Activated CD4-positive, alpha-beta memory T cell treated with anti-CD3 and anti-CD28 coated beads for 36 hours (primary cell): ENCODE measurements around the gene ALKBH2. TPM values are rescaled to one million over a fixed set of nuclear protein-coding genes. Genes with fewer than 3 reads are reported as not detected.

Experiments
- CTCF ChIA-PET: fragments of 350-600 bp; sonication (Branson Sonifier 250); formaldehyde crosslinking; loops from one replicate; lab custom pipeline; 2021; ENCODE audit warnings: antibody characterized with exemption, inconsistent platforms; lab: Charles Lee
- POLR2A ChIA-PET: fragments of 350-600 bp; sonication (Branson Sonifier 250); formaldehyde crosslinking; loops from one replicate; lab custom pipeline; 2021; ENCODE audit warnings: antibody characterized with exemption; lab: Charles Lee
- DNase-seq: peaks from one replicate; pipeline ENCODE4 v3.0.0-alpha.2; 2020
- H3K27ac Mint-ChIP-seq: one replicate; pipeline ENCODE4 v1.8.0; 2021; ENCODE audit warnings: mixed read lengths
- H3K27me3 Mint-ChIP-seq: one replicate; pipeline ENCODE4 v1.8.0; 2021; ENCODE audit warnings: mixed read lengths
- H3K36me3 Mint-ChIP-seq: one replicate; pipeline ENCODE4 v1.8.0; 2021; ENCODE audit warnings: mixed read lengths
- H3K4me1 Mint-ChIP-seq: one replicate; pipeline ENCODE4 v1.8.0; 2021; ENCODE audit warnings: low read depth, mixed read lengths
- H3K4me3 Mint-ChIP-seq: one replicate; pipeline ENCODE4 v1.8.0; 2021; ENCODE audit warnings: mild to moderate bottlenecking, mixed read lengths
- H3K9me3 Mint-ChIP-seq: one replicate; pipeline ENCODE4 v1.8.0; 2021; ENCODE audit warnings: mixed read lengths
- intact Hi-C: fragments of 100-400 bp; cut with micrococcal nuclease; formaldehyde crosslinking; loops from one replicate; pipeline ENCODE4 v1.15.1; 2023
- total RNA-seq, 2 experiments: library from RNA; stranded (reverse); gene quantifications; one replicate each; pipeline ENCODE4 v1.2.3, GENCODE V29; 2021

Gene ALKBH2
- total RNA-seq, 2 experiments from 2014 or later: 23.9 to 28.6 TPM

DNA sequence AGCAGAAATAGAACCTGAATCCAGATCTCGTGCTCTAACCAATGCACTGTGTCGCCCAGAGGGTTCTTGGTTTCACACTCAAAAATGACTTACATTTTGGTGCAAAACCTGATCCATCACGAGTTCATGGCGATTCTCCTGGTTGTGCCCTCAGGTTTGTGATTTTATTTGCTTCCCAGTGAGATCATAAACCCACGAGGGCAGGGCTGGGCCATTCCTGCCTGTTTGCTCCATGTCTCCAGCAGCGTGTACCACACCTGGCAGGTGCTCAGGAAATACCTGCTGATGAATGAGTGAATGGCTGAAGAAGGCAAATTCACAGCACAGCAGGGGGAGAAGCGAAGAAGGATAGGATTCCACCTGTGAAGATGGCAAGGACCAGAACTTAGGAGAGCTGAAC, 32.5 kb upstream of the ALKBH2 start:
- POLR2A ChIA-PET: no interaction called here
- H3K27me3 Mint-ChIP-seq: no peaks in the 10 kb centered on the region
- H3K4me3 Mint-ChIP-seq: no peak overlapping the region
- CTCF ChIA-PET: no interaction called here
- H3K9me3 Mint-ChIP-seq: no peaks in the 10 kb centered on the region
- no peaks in the 10 kb centered on the region for H3K4me1 Mint-ChIP-seq
- no peaks in the 10 kb centered on the region for H3K36me3 Mint-ChIP-seq
- DNase-seq: no peak
- intact Hi-C loops: no loop called here
- H3K27ac Mint-ChIP-seq: no peak overlapping the region

DNA sequence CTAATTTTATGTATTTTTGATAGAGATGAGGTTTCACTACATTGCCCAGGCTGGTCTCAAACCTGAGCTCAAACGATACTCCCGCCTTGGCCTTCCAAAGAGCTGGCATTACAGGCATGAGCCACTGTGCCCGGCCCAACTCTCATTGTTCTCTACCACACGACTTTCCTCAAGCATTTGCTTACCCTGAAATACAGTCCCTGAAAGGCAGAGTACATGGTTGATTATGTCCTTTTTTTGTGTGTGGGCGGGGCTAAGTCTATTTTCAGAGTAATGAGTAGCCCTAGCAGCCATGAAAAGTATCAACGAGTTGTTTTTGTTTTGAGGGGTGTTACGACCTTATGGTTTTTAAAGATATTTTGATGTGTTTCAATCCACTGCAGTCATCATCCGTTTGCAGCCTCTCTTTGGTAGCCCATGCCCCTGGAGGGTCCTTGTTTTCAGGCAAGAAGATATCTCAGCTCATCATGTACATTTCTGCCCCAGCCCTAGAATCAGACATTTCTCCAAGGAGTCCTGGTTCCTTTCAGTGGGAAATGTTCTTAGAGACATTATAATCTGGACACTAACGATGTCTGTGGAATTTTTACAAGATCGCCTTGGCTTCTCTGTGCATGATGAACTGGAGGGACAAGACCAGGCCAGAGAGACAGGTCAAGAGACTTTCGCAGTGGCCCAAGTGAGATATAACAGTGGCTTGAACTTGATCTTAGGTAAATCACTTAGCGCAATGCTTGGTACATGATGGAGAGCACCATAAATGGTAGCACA, 31.8 kb upstream of the ALKBH2 start:
- Mint-ChIP-seq H3K36me3 (no peaks in the 10 kb centered on the region), H3K27me3 (no peaks in the 10 kb centered on the region), H3K27ac (no peak overlapping the region), H3K4me3 (no peak overlapping the region), H3K4me1 (no peaks in the 10 kb centered on the region), H3K9me3 (no peaks in the 10 kb centered on the region)
- CTCF ChIA-PET: no interaction called here
- POLR2A ChIA-PET: no interaction called here
- no peak for DNase-seq
- intact Hi-C loops: no loop called here

DNA sequence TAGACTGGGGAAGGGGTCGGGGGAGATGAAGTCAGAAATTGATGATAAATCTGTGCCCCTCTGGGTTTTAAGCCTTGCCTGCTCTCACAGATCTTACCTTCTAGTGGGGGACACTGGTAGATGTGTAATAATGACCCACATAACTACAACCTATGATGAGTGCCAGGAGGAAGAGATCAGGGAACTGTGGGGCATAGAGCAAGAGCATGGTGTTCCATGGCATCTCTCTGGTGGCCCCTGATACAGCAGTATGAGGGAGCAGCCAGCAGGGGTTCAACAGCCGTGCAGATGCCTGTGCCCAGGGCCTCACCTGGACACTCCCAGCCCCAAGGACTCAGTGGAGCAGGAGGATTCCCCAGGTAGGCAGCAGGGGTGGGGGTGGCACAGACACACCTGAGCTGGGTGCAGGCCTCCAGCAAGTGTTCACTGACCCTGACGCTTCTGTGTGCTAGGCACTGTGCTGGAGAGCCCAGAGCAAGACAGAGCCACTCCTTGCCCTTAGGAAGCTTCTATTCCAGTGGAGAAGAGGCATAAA, 28.1 kb upstream of the ALKBH2 start:
- Mint-ChIP-seq H3K36me3 (no peaks in the 10 kb centered on the region), H3K27ac (no peak overlapping the region), H3K9me3 (no peaks in the 10 kb centered on the region), H3K27me3 (no peaks in the 10 kb centered on the region), H3K4me3 (no peak overlapping the region), H3K4me1 (no peaks in the 10 kb centered on the region)
- ChIA-PET POLR2A (no interaction called here), CTCF (interaction anchor here (2.0 kb wide), 1 partner anchor 10 kb away, joined by 8 read pairs; no protein-coding TSS in a partner anchor)
- no peak for DNase-seq
- intact Hi-C loops: no loop called here

DNA sequence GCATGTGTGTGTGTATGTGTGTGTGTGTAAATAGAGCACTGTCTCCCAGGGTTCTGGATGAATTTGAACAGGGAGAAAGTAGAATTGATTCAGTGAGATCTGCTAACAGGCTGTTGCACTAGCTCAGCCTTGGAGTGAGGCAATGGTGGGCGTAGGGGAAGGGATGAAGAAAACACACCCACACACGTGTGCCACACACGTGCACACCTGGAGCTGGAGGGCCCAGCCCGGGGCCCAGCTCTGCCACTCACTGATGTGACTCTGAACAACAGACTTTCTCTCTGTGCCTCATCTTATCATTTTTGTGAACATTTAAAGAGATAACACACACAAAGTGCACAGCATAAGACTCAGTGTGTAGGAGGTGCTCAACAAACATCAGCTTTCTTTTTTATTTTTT, 27.3 kb upstream of the ALKBH2 start:
- Mint-ChIP-seq H3K27me3 (no peaks in the 10 kb centered on the region), H3K4me1 (peaks cover 3% of the 10 kb centered on the region), H3K4me3 (no peak overlapping the region), H3K9me3 (no peaks in the 10 kb centered on the region), H3K27ac (no peak overlapping the region), H3K36me3 (no peaks in the 10 kb centered on the region)
- intact Hi-C loops: no loop called here
- ChIA-PET POLR2A (no interaction called here), CTCF (interaction anchor here (0.8 to 2.0 kb wide), 2 partner anchors 9 to 274 kb away, joined by 3 to 8 read pairs; no protein-coding TSS in a partner anchor)
- DNase-seq: no peak

DNA sequence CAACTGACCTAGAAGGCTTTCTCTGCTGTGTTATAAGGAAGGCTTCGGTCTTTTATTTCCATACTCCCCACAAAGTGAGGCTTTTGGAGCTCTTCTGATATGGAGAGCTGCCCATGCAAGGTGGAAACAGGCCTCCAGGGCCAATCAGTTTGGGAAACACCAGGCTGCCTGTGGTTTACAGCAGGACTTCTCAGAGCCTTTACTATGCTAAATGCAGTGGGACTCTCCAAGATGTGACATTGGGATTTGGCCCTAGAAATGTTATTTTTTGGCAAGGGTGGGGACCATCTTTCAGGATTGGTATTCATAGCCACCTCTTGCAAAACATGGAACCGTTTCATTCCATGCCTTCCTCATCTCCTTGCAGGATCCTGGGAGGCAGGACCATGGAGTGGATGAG, 26.8 kb upstream of the ALKBH2 start:
- intact Hi-C loops: no loop called here
- H3K9me3 Mint-ChIP-seq: no peaks in the 10 kb centered on the region
- DNase-seq: no peak
- no peak overlapping the region for H3K4me3 Mint-ChIP-seq
- CTCF ChIA-PET: interaction anchor here (2.0 kb wide), 1 partner anchor 8 kb away, joined by 8 read pairs; no protein-coding TSS in a partner anchor
- no peaks in the 10 kb centered on the region for H3K36me3 Mint-ChIP-seq
- POLR2A ChIA-PET: no interaction called here
- no peaks in the 10 kb centered on the region for H3K27me3 Mint-ChIP-seq
- peaks cover 4% of the 10 kb centered on the region for H3K4me1 Mint-ChIP-seq
- no peak overlapping the region for H3K27ac Mint-ChIP-seq

DNA sequence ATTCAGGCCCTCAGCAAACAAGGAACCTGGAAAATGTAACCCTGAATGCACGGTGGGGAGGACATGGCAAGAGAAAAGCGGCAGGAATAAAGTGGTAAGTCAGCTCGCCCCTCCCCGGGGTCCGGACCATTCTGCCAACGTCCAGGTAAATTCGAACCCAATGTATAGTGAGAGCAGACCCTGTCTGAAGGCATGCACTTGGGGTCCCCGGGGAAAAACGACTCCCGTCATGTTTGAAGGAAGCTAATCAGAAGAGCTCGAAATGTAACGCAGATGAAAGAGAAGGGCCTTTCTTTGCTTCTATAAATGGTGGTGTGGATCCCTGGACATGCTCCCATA, 23.3 kb upstream of the ALKBH2 start:
- intact Hi-C loops: no loop called here
- no peaks in the 10 kb centered on the region for H3K9me3 Mint-ChIP-seq
- H3K27ac Mint-ChIP-seq: no peak overlapping the region
- H3K36me3 Mint-ChIP-seq: no peaks in the 10 kb centered on the region
- CTCF ChIA-PET: interaction anchor here (1.1 to 1.3 kb wide), 2 partner anchors 9 to 24 kb away, joined by 4 read pairs; partner anchors contain the start of gene ALKBH2
- no peak overlapping the region for H3K4me3 Mint-ChIP-seq
- POLR2A ChIA-PET: no interaction called here
- peaks cover 10% of the 10 kb centered on the region for H3K4me1 Mint-ChIP-seq
- DNase-seq: no peak
- no peaks in the 10 kb centered on the region for H3K27me3 Mint-ChIP-seq

DNA sequence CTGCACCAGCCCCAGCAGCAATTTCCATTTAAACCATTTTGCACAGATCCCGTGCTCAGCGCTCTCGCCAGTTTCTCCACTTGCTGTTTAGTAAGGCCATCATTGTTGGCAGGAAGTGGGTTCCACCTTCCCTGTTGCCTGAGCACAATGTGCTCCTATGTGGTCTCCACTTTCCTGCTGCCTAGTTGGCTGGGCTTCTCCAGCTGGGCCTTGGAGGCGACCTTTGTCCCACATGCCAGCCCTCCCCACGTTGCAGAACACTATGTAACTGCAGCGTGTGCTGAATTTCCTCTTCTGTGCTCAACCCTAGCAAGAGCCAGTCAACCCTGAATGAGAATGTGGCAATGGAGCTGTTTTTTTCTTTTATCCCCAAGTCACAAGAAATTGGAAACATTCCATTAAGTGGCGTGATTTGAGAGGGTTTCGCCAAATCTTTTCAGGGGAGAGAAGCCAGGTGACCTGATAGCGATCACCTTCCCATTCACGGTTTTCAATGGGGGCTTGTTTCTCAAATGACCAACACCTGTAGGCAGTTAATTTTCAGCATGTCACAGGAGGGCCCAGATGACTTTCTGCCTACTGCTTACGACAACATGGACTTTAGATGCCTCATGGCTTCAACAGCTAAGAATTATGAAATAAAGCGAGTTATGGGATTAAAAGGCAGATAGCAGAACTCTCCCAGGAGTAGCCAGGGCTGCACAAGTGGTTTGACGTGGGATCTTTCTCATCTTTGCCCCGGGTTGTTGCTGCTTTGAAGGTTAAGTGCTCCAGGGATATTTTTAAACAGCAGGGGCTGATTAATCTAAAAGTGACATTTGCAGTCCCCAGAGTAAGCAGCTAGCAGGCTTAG, 22.7 kb upstream of the ALKBH2 start, which contains the start of gene ACACB:
Gene ACACB, plus strand, starts transcription at position 830 of the 853 bp plus-strand sequence. CDS start 22,819 bp downstream, outside the sequence.
- Mint-ChIP-seq H3K4me1 (peaks cover 13% of the 10 kb centered on the region), H3K9me3 (no peaks in the 10 kb centered on the region), H3K36me3 (no peaks in the 10 kb centered on the region), H3K4me3 (no peak within 1 kb of the TSS), H3K27me3 (no peaks in the 10 kb centered on the region), H3K27ac (no peak within 1 kb of the TSS)
- CTCF ChIA-PET: interaction anchor here (1.1 to 1.8 kb wide), 3 partner anchors 8 to 148 kb away, joined by 4 to 5 read pairs (median 4); partner anchors contain the start of gene ALKBH2
- DNase-seq: no peak
- intact Hi-C loops: no loop called here
- POLR2A ChIA-PET: no interaction called here

DNA sequence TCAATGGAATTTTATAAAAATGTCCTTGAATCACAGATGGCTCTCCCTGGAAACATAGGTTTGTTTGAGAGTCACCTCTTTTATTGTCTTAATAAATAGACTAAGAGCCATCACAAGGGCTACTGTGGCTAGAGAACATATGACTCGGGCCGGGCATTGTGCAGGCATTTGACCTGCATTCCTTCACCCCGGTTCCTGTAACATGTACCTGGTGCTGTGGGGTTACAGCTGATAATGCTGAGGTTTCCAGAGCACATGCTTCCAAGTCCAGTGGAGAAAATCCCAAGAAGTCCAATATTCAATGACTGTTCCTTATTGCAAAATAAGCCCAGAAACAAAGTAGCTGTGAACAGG, 22.1 kb upstream of the ALKBH2 start:
- Mint-ChIP-seq H3K4me1 (peaks cover 14% of the 10 kb centered on the region), H3K9me3 (no peaks in the 10 kb centered on the region), H3K36me3 (peaks cover 2% of the 10 kb centered on the region), H3K4me3 (no peak overlapping the region), H3K27me3 (no peaks in the 10 kb centered on the region), H3K27ac (no peak overlapping the region)
- intact Hi-C loops: no loop called here
- no peak for DNase-seq
- CTCF ChIA-PET: interaction anchor here (1.8 kb wide), 1 partner anchor 148 kb away, joined by 5 read pairs; no protein-coding TSS in a partner anchor
- POLR2A ChIA-PET: no interaction called here

DNA sequence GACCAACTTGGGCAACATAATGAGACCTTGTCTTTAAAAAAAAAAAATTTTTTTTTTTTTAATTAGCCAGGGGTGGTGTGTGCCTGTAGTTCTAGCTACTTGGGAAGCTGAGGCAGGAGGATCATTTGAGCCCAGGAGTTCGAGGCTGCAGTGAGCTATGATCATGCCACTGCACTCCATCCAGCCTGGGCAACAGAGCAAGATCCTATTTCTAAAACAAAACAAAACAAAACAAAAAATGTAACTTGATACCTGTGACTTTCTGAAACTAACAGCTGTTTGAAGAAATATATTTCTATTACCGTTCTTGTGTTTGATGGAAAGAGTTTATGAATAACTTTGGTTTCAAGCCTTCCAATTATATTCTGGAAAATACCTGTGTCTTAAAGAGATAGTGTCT, 21.4 kb upstream of the ALKBH2 start:
- Mint-ChIP-seq H3K27me3 (no peaks in the 10 kb centered on the region), H3K9me3 (no peaks in the 10 kb centered on the region), H3K36me3 (peaks cover 5% of the 10 kb centered on the region), H3K27ac (no peak overlapping the region), H3K4me3 (no peak overlapping the region), H3K4me1 (peaks cover 14% of the 10 kb centered on the region)
- intact Hi-C loops: loop anchor here (5.0 kb wide), 1 partner anchor 278 kb away; no protein-coding TSS in a partner anchor
- POLR2A ChIA-PET: no interaction called here
- CTCF ChIA-PET: interaction anchor here (1.1 to 1.8 kb wide), 2 partner anchors 149 to 280 kb away, joined by 3 to 5 read pairs; no protein-coding TSS in a partner anchor
- DNase-seq: no peak

DNA sequence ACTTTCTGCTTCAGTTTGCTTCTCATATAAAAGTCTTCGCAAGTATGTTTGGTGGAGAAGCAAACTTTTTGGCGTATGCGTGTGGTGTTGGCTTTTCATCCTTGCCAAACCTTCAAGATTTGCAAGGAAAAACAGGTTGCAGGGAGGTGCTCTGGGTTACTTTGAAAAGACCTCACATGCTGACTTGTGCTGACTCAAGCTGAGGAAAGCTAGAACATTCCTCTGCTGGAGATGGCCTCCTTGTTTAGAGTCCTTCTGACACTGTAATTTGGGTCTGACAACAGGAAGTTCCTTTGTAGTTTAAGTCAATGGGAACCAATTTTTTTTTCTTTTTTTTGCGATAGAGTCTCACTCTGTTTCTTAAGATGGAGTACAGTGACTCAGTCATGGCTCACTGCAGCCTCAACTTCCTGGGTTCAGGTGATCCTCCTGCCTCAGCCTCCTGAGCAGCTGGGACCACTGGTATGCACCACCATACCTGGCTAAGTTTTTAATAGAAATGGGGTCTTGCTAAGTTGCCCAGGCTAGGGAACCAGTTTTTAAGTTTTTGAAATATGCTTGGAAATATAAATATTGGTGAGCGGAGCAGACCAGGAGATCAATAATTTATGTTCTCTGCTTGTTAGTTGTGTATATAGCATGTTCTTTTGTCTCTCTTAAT, 20.5 kb upstream of the ALKBH2 start:
- no peaks in the 10 kb centered on the region for H3K9me3 Mint-ChIP-seq
- intact Hi-C loops: loop anchor here (5.0 kb wide), 1 partner anchor 279 kb away; no protein-coding TSS in a partner anchor
- ChIA-PET CTCF (interaction anchor here (0.7 to 1.1 kb wide), 2 partner anchors 280 to 857 kb away, joined by 3 read pairs; no protein-coding TSS in a partner anchor), POLR2A (no interaction called here)
- no peak overlapping the region for H3K4me3 Mint-ChIP-seq
- no peaks in the 10 kb centered on the region for H3K27me3 Mint-ChIP-seq
- no peak for DNase-seq
- peaks cover 8% of the 10 kb centered on the region for H3K36me3 Mint-ChIP-seq
- peaks cover 14% of the 10 kb centered on the region for H3K4me1 Mint-ChIP-seq
- no peak overlapping the region for H3K27ac Mint-ChIP-seq

DNA sequence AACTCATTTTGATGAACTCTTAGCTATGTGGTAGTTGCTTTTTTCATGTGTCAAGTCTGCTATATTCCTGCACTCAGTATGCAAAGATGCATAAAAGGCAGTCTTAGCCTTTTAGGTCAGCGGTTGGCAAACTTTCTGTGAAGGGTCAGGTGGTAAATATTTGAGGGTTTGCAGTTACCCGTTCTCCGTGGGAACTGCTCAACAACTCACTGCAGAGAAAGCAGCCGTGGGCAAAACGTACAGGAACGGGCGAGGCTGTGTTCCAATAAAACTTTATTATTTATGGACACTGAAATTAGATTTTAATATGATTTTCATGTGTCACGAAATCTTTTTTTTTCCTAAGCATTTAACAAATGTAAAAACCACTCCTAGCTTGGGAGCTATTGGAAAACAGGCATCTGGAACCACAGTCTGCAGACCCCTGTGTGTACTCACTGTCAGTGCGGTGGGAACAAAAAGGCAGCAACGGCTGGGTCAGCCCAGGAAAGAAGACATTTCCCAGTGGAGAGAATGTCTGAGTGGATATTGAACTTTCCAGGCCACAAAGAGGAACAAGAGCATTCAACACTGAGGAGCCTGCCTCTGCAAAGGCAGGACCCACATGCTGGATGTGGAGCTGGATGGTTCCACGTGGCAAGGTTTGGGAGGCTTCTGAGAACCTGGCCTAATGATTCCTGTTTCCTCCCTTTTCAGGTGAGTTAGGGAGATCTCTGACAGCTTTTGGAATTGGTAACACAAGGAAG, 19.6 kb upstream of the ALKBH2 start:
- Mint-ChIP-seq H3K4me1 (peaks cover 14% of the 10 kb centered on the region), H3K9me3 (no peaks in the 10 kb centered on the region), H3K27ac (no peak overlapping the region), H3K36me3 (peaks cover 11% of the 10 kb centered on the region), H3K27me3 (no peaks in the 10 kb centered on the region), H3K4me3 (no peak overlapping the region)
- DNase-seq: no peak
- intact Hi-C loops: loop anchor here (5.0 kb wide), 1 partner anchor 279 kb away; no protein-coding TSS in a partner anchor
- POLR2A ChIA-PET: no interaction called here
- CTCF ChIA-PET: interaction anchor here (0.6 to 4.0 kb wide), 13 partner anchors 10 to 454 kb away, joined by 3 to 49 read pairs (median 5); no protein-coding TSS in a partner anchor
